Omental fat pad (tissue), 4 donors: Measurements from ENCODE around the gene SMIM29. TPM values are rescaled to one million over a fixed set of nuclear protein-coding genes. Genes with fewer than 3 reads are reported as not detected.
A peak's percentile ranks its signal among the peaks of the same experiment; 100 is the strongest.
"Not testable (repeated sequence)": the region's sequence is repeated elsewhere in the genome, so short reads cannot be mapped to it uniquely, and the experiment has no call there.

Source experiments
- ATAC-seq: fragments of 150-250 bp; one replicate; pipeline ENCODE4 v1.9.1; 2016; ENCODE audit warnings: mild to moderate bottlenecking, moderate library complexity; ENCODE audit not compliant: low FRiP score
- DNase-seq: peaks from one replicate; pipeline ENCODE4 v3.0.0-alpha.2; 2019; ENCODE audit warnings: low spot score
- total RNA-seq, 4 donors: library from RNA; depleted of rRNA; stranded (reverse); fragments of >200 nt; gene quantifications; one replicate each; pipeline ENCODE4 v1.1.0, GENCODE V29; 2016
- TF ChIP-seq, protein P1 (sequence below), 3 donors: fragments of 450-650 bp; IDR thresholded peaks; one replicate each; pipeline ENCODE4 v1.5.1; 2016 to 2017; ENCODE audit warnings: antibody characterized with exemption in 3 of 3, mild to moderate bottlenecking in 3 of 3, moderate library complexity in 2 of 3

SMIM29 gene
- total RNA-seq, 4 donors from 2014 or later: 11.8 to 23.8 (median 17.2) TPM

GRCh38 chr6:34276191-34276590 is 27.4 kb upstream of the SMIM29 start:
- ATAC-seq (no peak), DNase-seq (no peak)
- TF ChIP-seq, protein P1, sequence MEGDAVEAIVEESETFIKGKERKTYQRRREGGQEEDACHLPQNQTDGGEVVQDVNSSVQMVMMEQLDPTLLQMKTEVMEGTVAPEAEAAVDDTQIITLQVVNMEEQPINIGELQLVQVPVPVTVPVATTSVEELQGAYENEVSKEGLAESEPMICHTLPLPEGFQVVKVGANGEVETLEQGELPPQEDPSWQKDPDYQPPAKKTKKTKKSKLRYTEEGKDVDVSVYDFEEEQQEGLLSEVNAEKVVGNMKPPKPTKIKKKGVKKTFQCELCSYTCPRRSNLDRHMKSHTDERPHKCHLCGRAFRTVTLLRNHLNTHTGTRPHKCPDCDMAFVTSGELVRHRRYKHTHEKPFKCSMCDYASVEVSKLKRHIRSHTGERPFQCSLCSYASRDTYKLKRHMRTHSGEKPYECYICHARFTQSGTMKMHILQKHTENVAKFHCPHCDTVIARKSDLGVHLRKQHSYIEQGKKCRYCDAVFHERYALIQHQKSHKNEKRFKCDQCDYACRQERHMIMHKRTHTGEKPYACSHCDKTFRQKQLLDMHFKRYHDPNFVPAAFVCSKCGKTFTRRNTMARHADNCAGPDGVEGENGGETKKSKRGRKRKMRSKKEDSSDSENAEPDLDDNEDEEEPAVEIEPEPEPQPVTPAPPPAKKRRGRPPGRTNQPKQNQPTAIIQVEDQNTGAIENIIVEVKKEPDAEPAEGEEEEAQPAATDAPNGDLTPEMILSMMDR (IDR thresholded peaks at IDR 0.05): no peak

DNA sequence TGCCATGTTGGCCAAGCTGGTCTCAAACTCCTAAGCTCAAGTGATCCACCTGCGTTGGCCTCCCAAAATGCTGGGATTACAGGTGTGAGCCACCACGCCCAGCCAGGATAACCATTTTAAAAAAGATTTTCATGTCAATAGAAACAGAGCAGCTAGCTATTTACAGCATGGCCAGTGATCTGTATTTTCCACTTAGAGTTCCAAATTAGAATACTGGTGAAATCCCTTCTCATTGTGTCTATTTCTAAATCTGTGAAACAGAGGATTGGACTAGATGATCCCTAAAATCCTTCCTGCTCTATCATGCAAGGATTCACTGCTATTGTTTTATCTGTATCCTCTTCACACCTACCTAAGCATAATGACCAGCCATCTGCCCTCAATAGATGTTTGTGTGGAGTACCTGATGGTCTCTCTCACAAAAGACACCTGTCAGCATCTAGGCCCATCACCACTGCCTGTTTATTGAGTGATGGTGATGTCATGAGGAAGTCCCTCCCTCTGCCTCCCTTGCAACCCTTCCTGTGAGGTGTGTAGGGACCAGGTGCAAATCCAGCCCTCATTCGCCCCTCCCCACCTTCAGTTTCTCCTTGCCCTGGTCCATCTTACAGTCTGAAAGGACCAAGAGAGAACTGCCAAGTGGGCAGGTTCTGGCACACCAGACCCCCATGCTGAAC is 26.5 kb upstream of the SMIM29 start:
- TF ChIP-seq, protein P1 (IDR thresholded peaks at IDR 0.05): no peak
- DNase-seq (no peak), ATAC-seq (no peak)

DNA sequence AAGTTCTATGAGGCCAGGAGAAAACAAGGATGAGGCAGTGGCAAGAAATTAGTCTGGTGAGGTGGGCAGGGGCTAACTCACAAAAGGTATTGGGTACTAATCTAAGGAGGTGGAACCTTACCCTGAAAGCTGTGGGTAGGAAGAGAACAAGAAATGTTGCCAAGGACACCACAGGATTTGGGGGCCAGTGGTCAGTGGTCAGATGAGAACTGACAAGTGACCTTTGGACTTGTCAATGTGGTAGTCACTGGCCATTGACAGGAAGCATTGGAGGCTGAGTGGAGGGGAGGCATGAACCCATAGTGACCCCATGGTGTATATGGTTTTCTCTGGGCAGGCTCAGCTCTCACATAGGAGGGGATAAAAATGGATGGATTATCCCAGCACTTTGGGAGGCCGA is 25.3 kb upstream of the SMIM29 start:
- no peak for ATAC-seq
- TF ChIP-seq, protein P1 (IDR thresholded peaks at IDR 0.05): no peak
- DNase-seq: no peak

- ATAC-seq (peak; percentile 54), DNase-seq (no peak)
- TF ChIP-seq, protein P1 (IDR thresholded peaks at IDR 0.05): no peak
Measured at GRCh38 chr6:34273242-34273805, 24.5 kb upstream of the SMIM29 start.

DNA sequence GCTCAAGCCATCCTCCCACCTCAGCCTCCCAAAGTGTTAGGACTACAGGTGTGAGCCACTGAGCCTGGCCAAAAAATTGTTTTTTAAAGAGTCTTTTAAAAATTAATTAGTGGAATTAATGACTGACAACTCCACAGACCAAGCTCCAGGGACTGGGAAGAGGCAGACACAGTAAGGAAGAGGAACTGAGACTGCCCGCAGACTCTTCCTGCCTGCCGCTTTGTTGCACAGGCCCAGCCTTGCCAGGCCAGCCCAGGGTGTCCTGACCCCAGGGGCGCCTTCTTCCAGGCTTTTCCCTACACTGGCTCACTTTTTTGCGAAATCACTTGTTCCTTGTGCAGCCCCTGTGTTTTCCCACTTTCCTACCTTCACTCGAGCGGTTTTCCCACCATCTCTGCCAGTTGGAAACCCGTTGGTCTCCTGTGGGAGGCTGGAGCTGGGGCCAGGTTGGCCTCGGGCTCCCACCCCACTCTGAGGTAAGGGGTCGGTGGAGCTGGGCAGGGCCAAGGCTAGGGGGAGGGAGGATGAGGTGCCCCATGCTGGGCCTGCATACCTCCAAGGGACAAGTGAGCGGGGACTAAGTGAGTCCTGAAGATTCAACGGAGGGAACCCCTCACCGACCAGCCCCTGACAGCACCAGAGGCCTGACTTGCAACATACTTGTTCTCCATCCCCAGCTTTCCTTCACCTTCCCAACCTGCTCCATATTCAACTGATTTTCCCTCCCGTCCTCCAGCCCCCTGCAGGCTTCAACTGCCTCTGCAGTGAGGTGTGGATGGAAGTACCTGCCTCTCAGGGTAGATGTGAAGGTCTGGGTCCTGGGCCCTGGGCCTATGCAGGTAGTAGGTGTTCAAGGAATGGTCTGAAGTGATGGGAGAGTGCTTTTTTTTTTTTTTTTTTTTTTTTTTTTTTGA is 23.5 kb upstream of the SMIM29 start:
- ATAC-seq: no peak
- no peak for DNase-seq
- TF ChIP-seq, protein P1 (IDR thresholded peaks at IDR 0.05): no peak

DNA sequence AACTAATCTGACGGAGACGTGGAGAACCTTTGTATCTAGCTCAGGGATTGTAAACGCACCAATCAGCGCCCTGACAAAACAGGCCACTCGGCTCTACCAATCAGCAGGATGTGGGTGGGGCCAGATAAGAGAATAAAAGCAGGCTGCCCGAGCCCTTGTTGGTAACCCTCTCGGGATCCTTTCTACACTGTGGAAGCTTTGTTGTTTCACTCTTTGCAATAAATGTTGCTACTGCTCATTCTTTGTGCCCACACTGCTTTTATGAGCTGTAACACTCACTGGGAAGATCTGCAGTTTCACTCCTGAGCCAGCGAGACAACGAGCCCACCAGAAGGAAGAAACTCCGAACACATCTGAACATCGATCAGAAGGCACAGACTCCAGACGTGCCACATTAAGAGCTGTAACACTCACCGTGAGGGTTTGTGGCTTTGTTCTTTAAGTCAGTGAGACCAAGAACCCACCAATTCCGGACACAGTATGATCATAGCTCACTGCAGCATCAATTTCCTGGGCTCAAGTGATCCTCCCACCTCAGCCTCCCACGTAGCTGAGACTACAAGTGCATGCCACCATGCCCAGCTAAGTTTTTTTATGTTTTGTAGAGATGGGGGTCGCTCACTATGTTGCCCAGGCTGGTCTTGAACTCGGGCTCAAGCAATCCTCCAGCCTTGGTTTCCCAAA is 21.0 kb upstream of the SMIM29 start:
- ATAC-seq, DNase-seq: not testable (repeated sequence)

- not testable (repeated sequence) for DNase-seq, ATAC-seq
Measured at GRCh38 chr6:34269132-34269531, 20.3 kb upstream of the SMIM29 start.
